ENCODE measurements around the gene CALR.

GRCh38 chr19:12955996-12956395 is 17.6 kb downstream of the CALR start:
- TF ChIP-seq ZBTB21 (tag by site-specific recombination; IDR thresholded peaks at IDR 0.05) (no peak), CTCF (tag by site-specific recombination; IDR thresholded peaks at IDR 0.05) (no peak), KLF16 (tag by site-specific recombination; IDR thresholded peaks at IDR 0.05) (no peak), SETDB1 (IDR thresholded peaks at IDR 0.05; ENCODE audit: insufficient read length, low read length) (no peak), ATF2 (tag by site-specific recombination; IDR thresholded peaks at IDR 0.05; ENCODE audit: low read depth) (no peak), ZNF580 (tag by site-specific recombination; IDR thresholded peaks at IDR 0.05) (no peak), AEBP2 (tag by site-specific recombination; IDR thresholded peaks at IDR 0.05; ENCODE audit: borderline replicate concordance) (no peak), ZBTB10 (tag by site-specific recombination; IDR thresholded peaks at IDR 0.05) (no peak), ZBTB20 (tag by site-specific recombination; IDR thresholded peaks at IDR 0.05) (no peak)
